HL-60 (cell line): ENCODE results near the gene MROH2A.

Source experiments
- GABPA ChIP-seq: IDR thresholded peaks from 2 replicates; pipeline ENCODE4 v1.6.1; 2012; ENCODE audit warnings: low read depth
- POLR2AphosphoS5 ChIP-seq: IDR thresholded peaks from 2 replicates; pipeline ENCODE4 v1.6.1; 2012; ENCODE audit warnings: low read depth
- TF ChIP-seq, protein P1 (sequence below): IDR thresholded peaks from one replicate; pipeline ENCODE4 v1.5.1; 2011; ENCODE audit warnings: low read length, control low read depth, inconsistent platforms; ENCODE audit not compliant: insufficient read depth
- TF ChIP-seq, protein P2 (sequence below): IDR thresholded peaks from 2 replicates; pipeline ENCODE4 v1.6.1; 2012; ENCODE audit warnings: low read depth; ENCODE audit not compliant: insufficient replicate concordance

DNA sequence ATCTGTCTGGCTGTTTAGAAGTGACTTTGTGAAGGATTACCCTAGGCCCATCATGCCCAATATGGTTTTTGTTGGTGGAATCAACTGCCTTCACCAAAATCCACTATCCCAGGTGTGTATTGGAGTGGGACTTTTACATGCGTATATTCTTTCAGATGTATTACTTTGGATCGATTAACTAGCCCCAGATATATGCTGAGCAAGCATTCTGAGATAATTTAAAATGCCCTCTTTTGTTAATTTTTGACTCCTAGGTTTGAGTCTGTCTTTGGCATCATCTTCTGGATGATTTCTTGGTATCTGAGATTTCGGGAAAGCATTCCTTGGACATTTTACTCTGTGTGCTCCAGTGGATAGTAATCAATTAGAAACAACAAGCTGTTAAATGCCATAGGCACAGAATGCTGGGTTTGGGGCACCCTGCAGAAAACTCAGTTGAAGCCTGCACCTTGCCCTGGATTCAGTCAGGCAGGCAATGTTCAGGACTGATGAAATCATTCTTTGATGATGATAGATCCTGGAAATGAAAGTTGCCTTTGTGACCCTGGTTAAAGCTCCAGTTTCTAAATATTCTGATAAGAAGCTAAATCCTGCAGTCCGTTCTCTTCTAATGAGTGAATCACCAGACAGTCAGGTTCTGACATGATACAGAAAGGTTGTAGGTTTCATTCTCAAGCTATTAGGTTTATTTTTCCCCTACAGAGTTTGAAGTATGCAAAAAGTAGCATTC, 16.9 kb upstream of the MROH2A start:
- TF ChIP-seq POLR2AphosphoS5 (no peak), GABPA (no peak)
- TF ChIP-seq, protein P1, sequence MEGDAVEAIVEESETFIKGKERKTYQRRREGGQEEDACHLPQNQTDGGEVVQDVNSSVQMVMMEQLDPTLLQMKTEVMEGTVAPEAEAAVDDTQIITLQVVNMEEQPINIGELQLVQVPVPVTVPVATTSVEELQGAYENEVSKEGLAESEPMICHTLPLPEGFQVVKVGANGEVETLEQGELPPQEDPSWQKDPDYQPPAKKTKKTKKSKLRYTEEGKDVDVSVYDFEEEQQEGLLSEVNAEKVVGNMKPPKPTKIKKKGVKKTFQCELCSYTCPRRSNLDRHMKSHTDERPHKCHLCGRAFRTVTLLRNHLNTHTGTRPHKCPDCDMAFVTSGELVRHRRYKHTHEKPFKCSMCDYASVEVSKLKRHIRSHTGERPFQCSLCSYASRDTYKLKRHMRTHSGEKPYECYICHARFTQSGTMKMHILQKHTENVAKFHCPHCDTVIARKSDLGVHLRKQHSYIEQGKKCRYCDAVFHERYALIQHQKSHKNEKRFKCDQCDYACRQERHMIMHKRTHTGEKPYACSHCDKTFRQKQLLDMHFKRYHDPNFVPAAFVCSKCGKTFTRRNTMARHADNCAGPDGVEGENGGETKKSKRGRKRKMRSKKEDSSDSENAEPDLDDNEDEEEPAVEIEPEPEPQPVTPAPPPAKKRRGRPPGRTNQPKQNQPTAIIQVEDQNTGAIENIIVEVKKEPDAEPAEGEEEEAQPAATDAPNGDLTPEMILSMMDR, result no peak
- TF ChIP-seq, protein P2, sequence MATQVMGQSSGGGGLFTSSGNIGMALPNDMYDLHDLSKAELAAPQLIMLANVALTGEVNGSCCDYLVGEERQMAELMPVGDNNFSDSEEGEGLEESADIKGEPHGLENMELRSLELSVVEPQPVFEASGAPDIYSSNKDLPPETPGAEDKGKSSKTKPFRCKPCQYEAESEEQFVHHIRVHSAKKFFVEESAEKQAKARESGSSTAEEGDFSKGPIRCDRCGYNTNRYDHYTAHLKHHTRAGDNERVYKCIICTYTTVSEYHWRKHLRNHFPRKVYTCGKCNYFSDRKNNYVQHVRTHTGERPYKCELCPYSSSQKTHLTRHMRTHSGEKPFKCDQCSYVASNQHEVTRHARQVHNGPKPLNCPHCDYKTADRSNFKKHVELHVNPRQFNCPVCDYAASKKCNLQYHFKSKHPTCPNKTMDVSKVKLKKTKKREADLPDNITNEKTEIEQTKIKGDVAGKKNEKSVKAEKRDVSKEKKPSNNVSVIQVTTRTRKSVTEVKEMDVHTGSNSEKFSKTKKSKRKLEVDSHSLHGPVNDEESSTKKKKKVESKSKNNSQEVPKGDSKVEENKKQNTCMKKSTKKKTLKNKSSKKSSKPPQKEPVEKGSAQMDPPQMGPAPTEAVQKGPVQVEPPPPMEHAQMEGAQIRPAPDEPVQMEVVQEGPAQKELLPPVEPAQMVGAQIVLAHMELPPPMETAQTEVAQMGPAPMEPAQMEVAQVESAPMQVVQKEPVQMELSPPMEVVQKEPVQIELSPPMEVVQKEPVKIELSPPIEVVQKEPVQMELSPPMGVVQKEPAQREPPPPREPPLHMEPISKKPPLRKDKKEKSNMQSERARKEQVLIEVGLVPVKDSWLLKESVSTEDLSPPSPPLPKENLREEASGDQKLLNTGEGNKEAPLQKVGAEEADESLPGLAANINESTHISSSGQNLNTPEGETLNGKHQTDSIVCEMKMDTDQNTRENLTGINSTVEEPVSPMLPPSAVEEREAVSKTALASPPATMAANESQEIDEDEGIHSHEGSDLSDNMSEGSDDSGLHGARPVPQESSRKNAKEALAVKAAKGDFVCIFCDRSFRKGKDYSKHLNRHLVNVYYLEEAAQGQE, result no peak
